GM23338 (cell line): ENCODE measurements around the gene PACS2. TPM values are rescaled to one million over a fixed set of nuclear protein-coding genes. Genes with fewer than 3 reads are reported as not detected.
A peak's percentile ranks its signal among the peaks of the same experiment; 100 is the strongest.

Source experiments
- ATAC-seq: fragments of 200-7000 bp; cut with Tn5 transposase; 3 replicates; pipeline ENCODE4 v1.9.1; 2020
- DNase-seq: peaks from one replicate; pipeline ENCODE4 v3.0.0-alpha.2; 2015; ENCODE audit warnings: low spot score
- H2AFZ ChIP-seq: fragments of 200-600 bp; sonication (generic); 2 replicates; pipeline ENCODE4 v1.8.0; 2016; ENCODE audit warnings: antibody characterized with exemption, mild to moderate bottlenecking, moderate library complexity
- H3F3A ChIP-seq: fragments of 200-600 bp; sonication (generic); replicated peaks from 2 replicates; pipeline ENCODE4 v1.8.0; 2017; ENCODE audit warnings: antibody characterized with exemption, mixed run types, low read depth
- H3K27ac ChIP-seq: fragments of 200-600 bp; sonication (generic); 2 replicates; pipeline ENCODE4 v1.6.1; 2016; ENCODE audit warnings: low read depth
- H3K27me3 ChIP-seq: fragments of 200-600 bp; sonication (generic); 2 replicates; pipeline ENCODE4 v1.8.0; 2016; ENCODE audit warnings: mild to moderate bottlenecking, mixed run types, moderate library complexity; ENCODE audit not compliant: insufficient read depth
- H3K36me3 ChIP-seq: fragments of 200-600 bp; sonication (generic); 2 replicates; pipeline ENCODE4 v1.8.0; 2016; ENCODE audit warnings: mild to moderate bottlenecking; ENCODE audit not compliant: insufficient read depth
- H3K4me1 ChIP-seq: fragments of 200-600 bp; sonication (generic); 2 replicates; pipeline ENCODE4 v1.8.0; 2016; ENCODE audit warnings: mild to moderate bottlenecking, moderate library complexity; ENCODE audit not compliant: insufficient read depth
- H3K4me2 ChIP-seq: fragments of 200-600 bp; sonication (generic); 2 replicates; pipeline ENCODE4 v1.7.1; 2017; ENCODE audit warnings: mixed run types
- H3K4me3 ChIP-seq: fragments of 200-600 bp; sonication (generic); 2 replicates; pipeline ENCODE4 v1.6.1; 2016; ENCODE audit warnings: mixed run types
- H3K79me2 ChIP-seq: fragments of 200-600 bp; sonication (generic); replicated peaks from 2 replicates; pipeline ENCODE4 v1.8.0; 2017; ENCODE audit warnings: mild to moderate bottlenecking; ENCODE audit not compliant: insufficient read depth
- H3K9me2 ChIP-seq: fragments of 200-600 bp; sonication (generic); 2 replicates; pipeline ENCODE4 v1.8.0; 2017; ENCODE audit not compliant: insufficient read depth
- H4K20me1 ChIP-seq: fragments of 200-600 bp; sonication (generic); replicated peaks from 2 replicates; pipeline ENCODE4 v1.8.0; 2017; ENCODE audit warnings: mild to moderate bottlenecking; ENCODE audit not compliant: insufficient read depth
- H3K27ac Mint-ChIP-seq: 2 replicates; pipeline ENCODE4 v1.8.0; 2020; ENCODE audit warnings: inconsistent platforms, mild to moderate bottlenecking, moderate library complexity, mixed read lengths
- H3K27me3 Mint-ChIP-seq: 3 replicates; pipeline ENCODE4 v1.8.0; 2022; ENCODE audit warnings: low read depth, mild to moderate bottlenecking, moderate library complexity, mixed read lengths, inconsistent platforms; ENCODE audit not compliant: insufficient read depth, poor library complexity
- H3K36me3 Mint-ChIP-seq: 3 replicates; pipeline ENCODE4 v1.8.0; 2021; ENCODE audit warnings: low read depth, mild to moderate bottlenecking, inconsistent platforms, moderate library complexity, mixed read lengths
- H3K4me1 Mint-ChIP-seq: 3 replicates; pipeline ENCODE4 v1.8.0; 2020; ENCODE audit warnings: mild to moderate bottlenecking, inconsistent platforms, mixed read lengths
- H3K4me3 Mint-ChIP-seq: 3 replicates; pipeline ENCODE4 v1.8.0; 2021; ENCODE audit warnings: moderate library complexity, mild to moderate bottlenecking, inconsistent platforms, mixed read lengths
- H3K9me3 Mint-ChIP-seq: 3 replicates; pipeline ENCODE4 v1.8.0; 2020; ENCODE audit warnings: moderate library complexity, mild to moderate bottlenecking, inconsistent platforms, mixed read lengths
- CTCF ChIP-seq, 2 experiments: fragments of 200-600 bp in 1 of 2; sonication (generic) in 1 of 2; conservative IDR thresholded peaks; 2 replicates each; pipeline versions ENCODE4 v1.5.1 to v1.6.1; 2016 to 2017; ENCODE audit warnings: antibody characterized with exemption in 2 of 2, low read depth in 2 of 2, mild to moderate bottlenecking in 2 of 2, moderate library complexity in 1 of 2
- STAT1 ChIP-seq: IDR thresholded peaks from one replicate; pipeline ENCODE4 v1.6.1; 2016; ENCODE audit warnings: antibody characterized with exemption; ENCODE audit not compliant: unreplicated experiment
- ZNF331 ChIP-seq: fragments of 250-450 bp; sonication (Bioruptor Pico); IDR thresholded peaks from 2 replicates; pipeline ENCODE4 v1.5.0; 2020; ENCODE audit warnings: low read depth, mild to moderate bottlenecking, moderate library complexity
- polyA plus RNA-seq: library from polyadenylated mRNA; unstranded; fragments of >200 nt; fragmentation: Nextera tagmentation; extraction: Ambion mirVana; gene quantifications from 2 replicates; pipeline ENCODE4 v1.2.1, GENCODE V29; 2016
- total RNA-seq: library from RNA; depleted of rRNA; stranded (reverse); fragments of >200 nt; shearing (Covaris generic); gene quantifications from 2 replicates; pipeline ENCODE4 v1.2.3, GENCODE V29; 2014
- TF ChIP-seq, protein P1 (sequence below): IDR thresholded peaks from 2 replicates; pipeline ENCODE4 v1.6.1; 2016; ENCODE audit warnings: antibody characterized with exemption
- TF ChIP-seq, protein P2 (sequence below): IDR thresholded peaks from one replicate; pipeline ENCODE4 v1.6.1; 2018; ENCODE audit warnings: antibody characterized with exemption; ENCODE audit not compliant: unreplicated experiment

Gene PACS2
- total and polyA plus RNA-seq, 2 experiments from 2014 or later: 22.5 to 79.0 TPM

GRCh38 chr14:105280525-105280924 lies 34.0 kb upstream of the PACS2 start (continued):
- TF ChIP-seq, protein P1, sequence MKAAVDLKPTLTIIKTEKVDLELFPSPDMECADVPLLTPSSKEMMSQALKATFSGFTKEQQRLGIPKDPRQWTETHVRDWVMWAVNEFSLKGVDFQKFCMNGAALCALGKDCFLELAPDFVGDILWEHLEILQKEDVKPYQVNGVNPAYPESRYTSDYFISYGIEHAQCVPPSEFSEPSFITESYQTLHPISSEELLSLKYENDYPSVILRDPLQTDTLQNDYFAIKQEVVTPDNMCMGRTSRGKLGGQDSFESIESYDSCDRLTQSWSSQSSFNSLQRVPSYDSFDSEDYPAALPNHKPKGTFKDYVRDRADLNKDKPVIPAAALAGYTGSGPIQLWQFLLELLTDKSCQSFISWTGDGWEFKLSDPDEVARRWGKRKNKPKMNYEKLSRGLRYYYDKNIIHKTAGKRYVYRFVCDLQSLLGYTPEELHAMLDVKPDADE: no peak
- TF ChIP-seq, protein P2, sequence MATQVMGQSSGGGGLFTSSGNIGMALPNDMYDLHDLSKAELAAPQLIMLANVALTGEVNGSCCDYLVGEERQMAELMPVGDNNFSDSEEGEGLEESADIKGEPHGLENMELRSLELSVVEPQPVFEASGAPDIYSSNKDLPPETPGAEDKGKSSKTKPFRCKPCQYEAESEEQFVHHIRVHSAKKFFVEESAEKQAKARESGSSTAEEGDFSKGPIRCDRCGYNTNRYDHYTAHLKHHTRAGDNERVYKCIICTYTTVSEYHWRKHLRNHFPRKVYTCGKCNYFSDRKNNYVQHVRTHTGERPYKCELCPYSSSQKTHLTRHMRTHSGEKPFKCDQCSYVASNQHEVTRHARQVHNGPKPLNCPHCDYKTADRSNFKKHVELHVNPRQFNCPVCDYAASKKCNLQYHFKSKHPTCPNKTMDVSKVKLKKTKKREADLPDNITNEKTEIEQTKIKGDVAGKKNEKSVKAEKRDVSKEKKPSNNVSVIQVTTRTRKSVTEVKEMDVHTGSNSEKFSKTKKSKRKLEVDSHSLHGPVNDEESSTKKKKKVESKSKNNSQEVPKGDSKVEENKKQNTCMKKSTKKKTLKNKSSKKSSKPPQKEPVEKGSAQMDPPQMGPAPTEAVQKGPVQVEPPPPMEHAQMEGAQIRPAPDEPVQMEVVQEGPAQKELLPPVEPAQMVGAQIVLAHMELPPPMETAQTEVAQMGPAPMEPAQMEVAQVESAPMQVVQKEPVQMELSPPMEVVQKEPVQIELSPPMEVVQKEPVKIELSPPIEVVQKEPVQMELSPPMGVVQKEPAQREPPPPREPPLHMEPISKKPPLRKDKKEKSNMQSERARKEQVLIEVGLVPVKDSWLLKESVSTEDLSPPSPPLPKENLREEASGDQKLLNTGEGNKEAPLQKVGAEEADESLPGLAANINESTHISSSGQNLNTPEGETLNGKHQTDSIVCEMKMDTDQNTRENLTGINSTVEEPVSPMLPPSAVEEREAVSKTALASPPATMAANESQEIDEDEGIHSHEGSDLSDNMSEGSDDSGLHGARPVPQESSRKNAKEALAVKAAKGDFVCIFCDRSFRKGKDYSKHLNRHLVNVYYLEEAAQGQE: no peak
- no peak for TF ChIP-seq STAT1

GRCh38 chr14:105281371-105282097 lies 33.0 kb upstream of the PACS2 start:
- Mint-ChIP-seq H3K27me3 (peaks cover 6% of the 10 kb centered on the region), H3K27ac (peak overlapping the region; percentile 26; the same call in 1 of the 2 replicates), H3K9me3 (no peaks in the 10 kb centered on the region), H3K36me3 (no peaks in the 10 kb centered on the region), H3K4me1 (peaks cover 17% of the 10 kb centered on the region), H3K4me3 (no peak overlapping the region)
- H3K9me2 ChIP-seq: no peaks in the 10 kb centered on the region
- peak; percentile 43 for ATAC-seq
- no peaks in the 10 kb centered on the region for H3K36me3 ChIP-seq
- peak; percentile 89 for DNase-seq
- H3K27me3 ChIP-seq: no peaks in the 10 kb centered on the region
- no peak overlapping the region for H2AFZ ChIP-seq
- H3K4me1 ChIP-seq: peaks cover 3% of the 10 kb centered on the region; the same call in 1 of the 2 replicates
- H3K79me2 ChIP-seq: peaks cover 41% of the 10 kb centered on the region
- H3K4me2 ChIP-seq: no peak overlapping the region
- H3K27ac ChIP-seq: no peak overlapping the region
- peaks cover 16% of the 10 kb centered on the region for H4K20me1 ChIP-seq
- TF ChIP-seq CTCF (conservative IDR thresholded peaks at IDR 0.05; ENCODE audit: low read depth in 2 of 2) (peak; percentile 74 to 76), ZNF331 (CRISPR knock-in tag) (no peak)
- H3F3A ChIP-seq: no peaks in the 10 kb centered on the region
- H3K4me3 ChIP-seq: no peak overlapping the region
